GM23338 (cell line): ENCODE results near the gene PLCL1. TPM values are rescaled to one million over a fixed set of nuclear protein-coding genes. Genes with fewer than 3 reads are reported as not detected.

ENCODE experiments used
- ATAC-seq: fragments of 200-7000 bp; cut with Tn5 transposase; 3 replicates; pipeline ENCODE4 v1.9.1; 2020
- DNase-seq: peaks from one replicate; pipeline ENCODE4 v3.0.0-alpha.2; 2015; ENCODE audit warnings: low spot score
- H2AFZ ChIP-seq: fragments of 200-600 bp; sonication (generic); 2 replicates; pipeline ENCODE4 v1.8.0; 2016; ENCODE audit warnings: antibody characterized with exemption, mild to moderate bottlenecking, moderate library complexity
- H3F3A ChIP-seq: fragments of 200-600 bp; sonication (generic); replicated peaks from 2 replicates; pipeline ENCODE4 v1.8.0; 2017; ENCODE audit warnings: antibody characterized with exemption, mixed run types, low read depth
- H3K27ac ChIP-seq: fragments of 200-600 bp; sonication (generic); 2 replicates; pipeline ENCODE4 v1.6.1; 2016; ENCODE audit warnings: low read depth
- H3K27me3 ChIP-seq: fragments of 200-600 bp; sonication (generic); 2 replicates; pipeline ENCODE4 v1.8.0; 2016; ENCODE audit warnings: mild to moderate bottlenecking, mixed run types, moderate library complexity; ENCODE audit not compliant: insufficient read depth
- H3K36me3 ChIP-seq: fragments of 200-600 bp; sonication (generic); 2 replicates; pipeline ENCODE4 v1.8.0; 2016; ENCODE audit warnings: mild to moderate bottlenecking; ENCODE audit not compliant: insufficient read depth
- H3K4me1 ChIP-seq: fragments of 200-600 bp; sonication (generic); 2 replicates; pipeline ENCODE4 v1.8.0; 2016; ENCODE audit warnings: mild to moderate bottlenecking, moderate library complexity; ENCODE audit not compliant: insufficient read depth
- H3K4me2 ChIP-seq: fragments of 200-600 bp; sonication (generic); 2 replicates; pipeline ENCODE4 v1.7.1; 2017; ENCODE audit warnings: mixed run types
- H3K4me3 ChIP-seq: fragments of 200-600 bp; sonication (generic); 2 replicates; pipeline ENCODE4 v1.6.1; 2016; ENCODE audit warnings: mixed run types
- H3K79me2 ChIP-seq: fragments of 200-600 bp; sonication (generic); replicated peaks from 2 replicates; pipeline ENCODE4 v1.8.0; 2017; ENCODE audit warnings: mild to moderate bottlenecking; ENCODE audit not compliant: insufficient read depth
- H3K9me2 ChIP-seq: fragments of 200-600 bp; sonication (generic); 2 replicates; pipeline ENCODE4 v1.8.0; 2017; ENCODE audit not compliant: insufficient read depth
- H4K20me1 ChIP-seq: fragments of 200-600 bp; sonication (generic); replicated peaks from 2 replicates; pipeline ENCODE4 v1.8.0; 2017; ENCODE audit warnings: mild to moderate bottlenecking; ENCODE audit not compliant: insufficient read depth
- H3K27ac Mint-ChIP-seq: 2 replicates; pipeline ENCODE4 v1.8.0; 2020; ENCODE audit warnings: inconsistent platforms, mild to moderate bottlenecking, moderate library complexity, mixed read lengths
- H3K27me3 Mint-ChIP-seq: 3 replicates; pipeline ENCODE4 v1.8.0; 2022; ENCODE audit warnings: low read depth, mild to moderate bottlenecking, moderate library complexity, mixed read lengths, inconsistent platforms; ENCODE audit not compliant: insufficient read depth, poor library complexity
- H3K36me3 Mint-ChIP-seq: 3 replicates; pipeline ENCODE4 v1.8.0; 2021; ENCODE audit warnings: low read depth, mild to moderate bottlenecking, inconsistent platforms, moderate library complexity, mixed read lengths
- H3K4me1 Mint-ChIP-seq: 3 replicates; pipeline ENCODE4 v1.8.0; 2020; ENCODE audit warnings: mild to moderate bottlenecking, inconsistent platforms, mixed read lengths
- H3K4me3 Mint-ChIP-seq: 3 replicates; pipeline ENCODE4 v1.8.0; 2021; ENCODE audit warnings: moderate library complexity, mild to moderate bottlenecking, inconsistent platforms, mixed read lengths
- H3K9me3 Mint-ChIP-seq: 3 replicates; pipeline ENCODE4 v1.8.0; 2020; ENCODE audit warnings: moderate library complexity, mild to moderate bottlenecking, inconsistent platforms, mixed read lengths
- CREB1 ChIP-seq: fragments of 250-450 bp; sonication (Bioruptor Pico); IDR thresholded peaks from 2 replicates; pipeline ENCODE4 v1.5.0; 2020; ENCODE audit warnings: low read depth, mild to moderate bottlenecking, moderate library complexity
- CTCF ChIP-seq, 2 experiments: fragments of 200-600 bp in 1 of 2; sonication (generic) in 1 of 2; conservative IDR thresholded peaks; 2 replicates each; pipeline versions ENCODE4 v1.5.1 to v1.6.1; 2016 to 2017; ENCODE audit warnings: antibody characterized with exemption in 2 of 2, low read depth in 2 of 2, mild to moderate bottlenecking in 2 of 2, moderate library complexity in 1 of 2
- ETS1 ChIP-seq: IDR thresholded peaks from 2 replicates; pipeline ENCODE4 v1.6.1; 2016; ENCODE audit warnings: antibody characterized with exemption
- EZH2 ChIP-seq: fragments of 200-600 bp; sonication (generic); IDR thresholded peaks from one replicate; pipeline ENCODE4 v1.8.0; 2017; ENCODE audit warnings: antibody characterized with exemption, mild to moderate bottlenecking, low read depth; ENCODE audit not compliant: unreplicated experiment
- EZH2phosphoT487 ChIP-seq: fragments of 200-600 bp; sonication (generic); IDR thresholded peaks from one replicate; pipeline ENCODE4 v1.8.1; 2018; ENCODE audit warnings: antibody characterized with exemption; ENCODE audit not compliant: unreplicated experiment
- JUNB ChIP-seq: IDR thresholded peaks from one replicate; pipeline ENCODE4 v1.6.1; 2016; ENCODE audit warnings: antibody characterized with exemption; ENCODE audit not compliant: unreplicated experiment
- NANOG ChIP-seq: IDR thresholded peaks from 2 replicates; pipeline ENCODE4 v1.6.1; 2016; ENCODE audit warnings: antibody characterized with exemption, borderline replicate concordance
- POLR2AphosphoS5 ChIP-seq: IDR thresholded peaks from 2 replicates; pipeline ENCODE4 v1.6.1; 2016; ENCODE audit warnings: antibody characterized with exemption, low read depth
- REST ChIP-seq: IDR thresholded peaks from one replicate; pipeline ENCODE4 v1.6.1; 2018; ENCODE audit warnings: antibody characterized with exemption; ENCODE audit not compliant: unreplicated experiment
- STAT1 ChIP-seq: IDR thresholded peaks from one replicate; pipeline ENCODE4 v1.6.1; 2016; ENCODE audit warnings: antibody characterized with exemption; ENCODE audit not compliant: unreplicated experiment
- ZNF114 ChIP-seq: fragments of 250-450 bp; sonication (Bioruptor Pico); IDR thresholded peaks from 2 replicates; pipeline ENCODE4 v1.5.0; 2020; ENCODE audit warnings: mild to moderate bottlenecking, moderate library complexity
- ZNF331 ChIP-seq: fragments of 250-450 bp; sonication (Bioruptor Pico); IDR thresholded peaks from 2 replicates; pipeline ENCODE4 v1.5.0; 2020; ENCODE audit warnings: low read depth, mild to moderate bottlenecking, moderate library complexity
- ZNF462 ChIP-seq: fragments of 250-450 bp; sonication (Bioruptor Pico); IDR thresholded peaks from 2 replicates; pipeline ENCODE4 v1.5.0; 2020; ENCODE audit warnings: mild to moderate bottlenecking, moderate library complexity
- polyA plus RNA-seq: library from polyadenylated mRNA; unstranded; fragments of >200 nt; fragmentation: Nextera tagmentation; extraction: Ambion mirVana; gene quantifications from 2 replicates; pipeline ENCODE4 v1.2.1, GENCODE V29; 2016
- total RNA-seq: library from RNA; depleted of rRNA; stranded (reverse); fragments of >200 nt; shearing (Covaris generic); gene quantifications from 2 replicates; pipeline ENCODE4 v1.2.3, GENCODE V29; 2014

PLCL1 gene
- total and polyA plus RNA-seq, 2 experiments from 2014 or later, result not detected

- peaks cover 6% of the 10 kb centered on the region; the same call in 1 of the 2 replicates for H3K9me2 ChIP-seq
- peaks cover 6% of the 10 kb centered on the region; the same call in 2 of the 3 replicates for H3K36me3 Mint-ChIP-seq
- peaks cover 19% of the 10 kb centered on the region for H3K9me3 Mint-ChIP-seq
- H3K27me3 ChIP-seq, result no peaks in the 10 kb centered on the region
- no peaks in the 10 kb centered on the region for H4K20me1 ChIP-seq
- H2AFZ ChIP-seq, result no peak overlapping the region
- no peak overlapping the region for H3K4me3 ChIP-seq
- no peaks in the 10 kb centered on the region for H3K4me1 ChIP-seq
- no peak for TF ChIP-seq ZNF331 (CRISPR knock-in tag)
- no peak for TF ChIP-seq CTCF (conservative IDR thresholded peaks at IDR 0.05; ENCODE audit: low read depth in 2 of 2)
- TF ChIP-seq CREB1 (CRISPR knock-in tag), result no peak
- no peak for TF ChIP-seq EZH2phosphoT487
- TF ChIP-seq JUNB, result no peak
- TF ChIP-seq ZNF114 (CRISPR knock-in tag), result no peak
- TF ChIP-seq POLR2AphosphoS5, result no peak
- TF ChIP-seq REST, result no peak
- TF ChIP-seq ETS1, result no peak
- no peak for TF ChIP-seq NANOG
- TF ChIP-seq STAT1, result no peak
- TF ChIP-seq ZNF462 (CRISPR knock-in tag), result no peak
- no peak for TF ChIP-seq EZH2
- H3F3A ChIP-seq, result no peaks in the 10 kb centered on the region
- DNase-seq (peak; percentile 17), ATAC-seq (peak; percentile 41; the same call in 1 of the 3 replicates)
- H3K79me2 ChIP-seq, result no peaks in the 10 kb centered on the region
- H3K4me3 Mint-ChIP-seq, result no peak overlapping the region
- no peaks in the 10 kb centered on the region for H3K27me3 Mint-ChIP-seq
- no peak overlapping the region for H3K4me2 ChIP-seq
- H3K4me1 Mint-ChIP-seq, result no peaks in the 10 kb centered on the region
- H3K36me3 ChIP-seq, result no peaks in the 10 kb centered on the region
- H3K27ac ChIP-seq, result no peak overlapping the region
- no peak overlapping the region for H3K27ac Mint-ChIP-seq
Observed at GRCh38 chr2:197760293-197760657, 44.1 kb upstream of the PLCL1 start.
